Natural killer cell treated with Interleukin-12 subunit alpha and Interleukin-12 subunit beta and Interleukin-15 and Interleukin-18, amount 100 ng/mL, for 72 hours (primary cell): Measurements from ENCODE around the gene RPL10A. TPM values are rescaled to one million over a fixed set of nuclear protein-coding genes. Genes with fewer than 3 reads are reported as not detected.

ENCODE experiments used
- ATAC-seq, 2 donors: fragments of 150-1000 bp; cut with Tn5 transposase in 1 of 2; sonication (Bioruptor Pico), chemical (Tn5 transposase) in 1 of 2; 2 replicates each; pipeline ENCODE4 v1.10.0; 2021
- DNase-seq: peaks from one replicate; pipeline ENCODE4 v3.0.0; 2022; ENCODE audit warnings: low spot score
- H3K27ac Mint-ChIP-seq, 2 donors: 1 replicate in 1 of 2; 2 replicates in 1 of 2; pipeline ENCODE4 v1.8.0; 2022; ENCODE audit warnings: mixed read lengths in 2 of 2, mild to moderate bottlenecking in 1 of 2, moderate library complexity in 1 of 2
- H3K27me3 Mint-ChIP-seq, 2 donors: 1 replicate in 1 of 2; 2 replicates in 1 of 2; pipeline ENCODE4 v1.8.0; 2022; ENCODE audit warnings: mixed read lengths in 2 of 2
- H3K36me3 Mint-ChIP-seq: one replicate; pipeline ENCODE4 v1.8.0; 2022; ENCODE audit warnings: mixed read lengths
- H3K4me1 Mint-ChIP-seq, 2 donors: 1 replicate in 1 of 2; 2 replicates in 1 of 2; pipeline ENCODE4 v1.8.0; 2022; ENCODE audit warnings: low read depth in 2 of 2, mixed read lengths in 2 of 2, mild to moderate bottlenecking in 1 of 2
- H3K4me3 Mint-ChIP-seq: one replicate; pipeline ENCODE4 v1.8.0; 2022; ENCODE audit warnings: mixed read lengths
- H3K9me3 Mint-ChIP-seq: 2 replicates; pipeline ENCODE4 v1.8.0; 2022; ENCODE audit warnings: mixed read lengths
- total RNA-seq, 2 donors: library from RNA; stranded (reverse); gene quantifications; one replicate each; pipeline ENCODE4 v1.2.3, GENCODE V29; 2022

The RPL10A gene
- total RNA-seq, 2 donors from 2014 or later = 874 to 1,110 TPM

GRCh38 chr6:35474942-35475570 lies 6.9 kb downstream of the RPL10A start:
- Mint-ChIP-seq H3K36me3 (peaks cover 15% of the 10 kb centered on the region), H3K4me3 (no peak overlapping the region), H3K27me3 (no peaks in the 10 kb centered on the region), H3K27ac (peak overlapping the region in 1 of 2 donors; percentile 28), H3K4me1 (peaks cover 8 to 13% of the 10 kb centered on the region in 2 donors), H3K9me3 (no peaks in the 10 kb centered on the region)
- DNase-seq (no peak), ATAC-seq (peak; percentile 12 to 26)

GRCh38 chr6:35475573-35475972 lies 7.4 kb downstream of the RPL10A start:
- Mint-ChIP-seq H3K4me3 (no peak overlapping the region), H3K27me3 (no peaks in the 10 kb centered on the region), H3K27ac (no peak overlapping the region), H3K9me3 (no peaks in the 10 kb centered on the region), H3K4me1 (peaks cover 3 to 8% of the 10 kb centered on the region in 2 donors), H3K36me3 (peaks cover 9% of the 10 kb centered on the region)
- DNase-seq (no peak), ATAC-seq (peak in 1 of 2 donors; percentile 29)

GRCh38 chr6:35476004-35476403 lies 7.8 kb downstream of the RPL10A start:
- Mint-ChIP-seq H3K4me3 (no peak overlapping the region), H3K27ac (no peak overlapping the region), H3K36me3 (peaks cover 5% of the 10 kb centered on the region), H3K9me3 (no peaks in the 10 kb centered on the region), H3K4me1 (peaks cover 1 to 4% of the 10 kb centered on the region in 2 donors), H3K27me3 (no peaks in the 10 kb centered on the region)
- no peak for DNase-seq
- ATAC-seq = peak; percentile 8 to 37

GRCh38 chr6:35477028-35477427 lies 8.8 kb downstream of the RPL10A start:
- DNase-seq = no peak
- ATAC-seq = no peak
- no peaks in the 10 kb centered on the region for H3K27me3 Mint-ChIP-seq
- H3K27ac Mint-ChIP-seq = no peak overlapping the region
- peaks cover 4% of the 10 kb centered on the region for H3K36me3 Mint-ChIP-seq
- H3K4me1 Mint-ChIP-seq = peaks cover 3% of the 10 kb centered on the region in 2 donors
- H3K9me3 Mint-ChIP-seq = no peaks in the 10 kb centered on the region
- H3K4me3 Mint-ChIP-seq = no peak overlapping the region

DNA sequence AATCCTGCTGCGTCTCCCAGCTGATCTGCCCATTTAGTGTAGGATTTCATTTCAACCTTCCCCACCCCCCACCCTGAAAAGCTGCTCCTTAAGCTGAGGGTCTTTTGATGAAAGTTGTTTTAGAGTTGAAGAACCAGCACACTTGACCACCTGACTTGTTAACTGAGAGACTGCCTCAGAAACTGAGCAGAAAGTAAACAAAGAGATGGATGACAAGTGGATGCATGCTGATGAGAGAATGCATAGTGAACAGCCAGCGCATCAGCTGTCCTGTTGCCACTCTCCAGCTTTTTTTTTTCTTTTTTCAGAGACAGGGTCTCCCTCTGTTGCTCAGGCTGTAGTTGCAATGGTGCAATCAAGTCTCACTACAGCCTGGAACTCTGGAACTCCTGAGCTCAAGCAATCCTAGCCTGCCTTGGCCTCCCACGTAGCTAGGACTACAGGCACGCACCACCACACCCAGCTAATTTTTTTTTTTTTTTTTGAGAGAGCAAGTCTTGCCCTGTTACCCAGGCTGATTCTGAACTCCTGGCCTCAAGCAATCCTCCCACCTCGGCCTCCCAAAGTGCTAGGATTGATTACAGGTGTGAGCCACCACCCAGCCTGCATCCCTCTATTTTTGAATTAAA lies 9.5 kb downstream of the RPL10A start:
- Mint-ChIP-seq H3K4me3 (no peak overlapping the region), H3K9me3 (no peaks in the 10 kb centered on the region), H3K27me3 (no peaks in the 10 kb centered on the region), H3K4me1 (peaks cover 0 to 3% of the 10 kb centered on the region in 2 donors), H3K27ac (no peak overlapping the region), H3K36me3 (no peaks in the 10 kb centered on the region)
- ATAC-seq = no peak
- no peak for DNase-seq

GRCh38 chr6:35478259-35478658 lies 10.1 kb downstream of the RPL10A start:
- Mint-ChIP-seq H3K4me3 (no peak overlapping the region), H3K27ac (no peak overlapping the region), H3K4me1 (peaks cover 0 to 3% of the 10 kb centered on the region in 2 donors), H3K36me3 (no peaks in the 10 kb centered on the region), H3K27me3 (no peaks in the 10 kb centered on the region), H3K9me3 (no peaks in the 10 kb centered on the region)
- no peak for ATAC-seq
- no peak for DNase-seq

DNA sequence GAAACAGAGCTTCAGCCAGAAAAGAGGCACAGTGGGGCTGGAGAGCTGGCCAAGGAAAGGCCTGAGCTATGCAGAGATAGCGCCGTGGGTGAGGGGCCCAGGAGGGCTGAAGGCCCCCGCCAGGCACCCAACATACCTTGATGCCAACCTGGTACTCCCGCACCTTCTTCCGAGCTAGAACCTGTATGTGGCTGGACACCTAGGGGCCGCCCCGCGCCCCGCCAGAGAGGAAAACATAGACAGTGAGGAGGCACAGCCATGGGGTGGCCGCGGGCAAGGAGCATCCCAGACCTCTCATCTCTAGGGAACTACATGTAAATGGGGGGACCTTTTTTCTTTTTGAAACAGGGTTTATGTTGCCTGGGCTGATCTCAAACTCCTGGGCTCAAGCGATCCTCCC lies 12.0 kb downstream of the RPL10A start:
- H3K4me3 Mint-ChIP-seq = no peak overlapping the region
- DNase-seq = no peak
- H3K9me3 Mint-ChIP-seq = no peaks in the 10 kb centered on the region
- H3K27ac Mint-ChIP-seq = no peak overlapping the region
- peaks cover 0 to 5% of the 10 kb centered on the region in 2 donors for H3K4me1 Mint-ChIP-seq
- ATAC-seq = no peak
- no peaks in the 10 kb centered on the region for H3K27me3 Mint-ChIP-seq
- H3K36me3 Mint-ChIP-seq = no peaks in the 10 kb centered on the region

GRCh38 chr6:35481226-35481625 lies 13.0 kb downstream of the RPL10A start:
- H3K4me3 Mint-ChIP-seq = no peak overlapping the region
- no peak overlapping the region for H3K27ac Mint-ChIP-seq
- H3K27me3 Mint-ChIP-seq = no peaks in the 10 kb centered on the region
- no peaks in the 10 kb centered on the region for H3K9me3 Mint-ChIP-seq
- ATAC-seq (no peak), DNase-seq (no peak)
- H3K4me1 Mint-ChIP-seq = peaks cover 0 to 5% of the 10 kb centered on the region in 2 donors
- H3K36me3 Mint-ChIP-seq = no peaks in the 10 kb centered on the region

DNA sequence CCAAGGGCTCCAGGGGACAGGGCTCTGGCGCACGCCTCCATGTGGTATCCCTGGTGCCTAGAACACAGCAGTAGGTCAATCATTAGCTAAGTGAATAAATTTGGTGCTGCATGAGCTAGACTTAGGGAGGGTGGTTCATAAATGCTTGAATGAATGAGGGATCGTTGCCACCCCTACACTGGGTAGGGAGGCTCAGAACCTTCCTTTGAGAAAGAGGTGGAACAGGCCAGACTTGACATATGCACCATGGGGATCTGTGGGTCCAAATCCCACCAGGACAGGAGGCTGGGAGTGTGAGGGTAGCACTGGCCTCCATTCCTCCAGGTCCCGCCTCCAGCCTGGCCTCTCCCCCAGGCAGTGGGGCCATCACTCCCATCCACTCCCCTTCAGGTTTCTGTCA lies 14.9 kb downstream of the RPL10A start:
- H3K27ac Mint-ChIP-seq = no peak overlapping the region
- DNase-seq = no peak
- H3K9me3 Mint-ChIP-seq = no peaks in the 10 kb centered on the region
- no peaks in the 10 kb centered on the region for H3K27me3 Mint-ChIP-seq
- no peaks in the 10 kb centered on the region for H3K36me3 Mint-ChIP-seq
- no peak overlapping the region for H3K4me3 Mint-ChIP-seq
- peak in 1 of 2 donors; percentile 1 for ATAC-seq
- H3K4me1 Mint-ChIP-seq = peaks cover 6 to 10% of the 10 kb centered on the region in 2 donors

DNA sequence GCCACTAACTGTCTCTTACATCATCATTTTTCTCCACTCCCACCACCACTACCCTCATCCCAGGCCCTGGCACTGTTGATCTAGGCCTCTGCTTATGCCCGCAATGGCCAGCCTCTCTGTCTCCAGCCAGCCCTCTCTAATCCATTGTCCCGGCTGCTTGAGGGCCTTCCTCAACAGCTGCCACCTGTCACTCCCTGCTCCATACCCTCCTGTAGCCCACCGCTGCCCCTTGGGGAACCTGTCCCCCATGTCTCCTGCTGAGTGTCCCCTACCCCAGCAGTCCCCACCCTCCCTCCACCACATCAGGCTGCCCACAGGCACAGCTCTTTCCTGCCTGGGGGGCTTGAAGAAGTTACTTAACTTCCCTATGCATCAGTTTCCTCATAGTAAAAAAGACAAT lies 15.3 kb downstream of the RPL10A start:
- Mint-ChIP-seq H3K36me3 (no peaks in the 10 kb centered on the region), H3K4me3 (no peak overlapping the region), H3K27ac (peak overlapping the region in 1 of 2 donors; percentile 63), H3K9me3 (no peaks in the 10 kb centered on the region), H3K27me3 (no peaks in the 10 kb centered on the region), H3K4me1 (peaks cover 8 to 13% of the 10 kb centered on the region in 2 donors)
- DNase-seq (no peak), ATAC-seq (peak in 1 of 2 donors; percentile 3)

DNA sequence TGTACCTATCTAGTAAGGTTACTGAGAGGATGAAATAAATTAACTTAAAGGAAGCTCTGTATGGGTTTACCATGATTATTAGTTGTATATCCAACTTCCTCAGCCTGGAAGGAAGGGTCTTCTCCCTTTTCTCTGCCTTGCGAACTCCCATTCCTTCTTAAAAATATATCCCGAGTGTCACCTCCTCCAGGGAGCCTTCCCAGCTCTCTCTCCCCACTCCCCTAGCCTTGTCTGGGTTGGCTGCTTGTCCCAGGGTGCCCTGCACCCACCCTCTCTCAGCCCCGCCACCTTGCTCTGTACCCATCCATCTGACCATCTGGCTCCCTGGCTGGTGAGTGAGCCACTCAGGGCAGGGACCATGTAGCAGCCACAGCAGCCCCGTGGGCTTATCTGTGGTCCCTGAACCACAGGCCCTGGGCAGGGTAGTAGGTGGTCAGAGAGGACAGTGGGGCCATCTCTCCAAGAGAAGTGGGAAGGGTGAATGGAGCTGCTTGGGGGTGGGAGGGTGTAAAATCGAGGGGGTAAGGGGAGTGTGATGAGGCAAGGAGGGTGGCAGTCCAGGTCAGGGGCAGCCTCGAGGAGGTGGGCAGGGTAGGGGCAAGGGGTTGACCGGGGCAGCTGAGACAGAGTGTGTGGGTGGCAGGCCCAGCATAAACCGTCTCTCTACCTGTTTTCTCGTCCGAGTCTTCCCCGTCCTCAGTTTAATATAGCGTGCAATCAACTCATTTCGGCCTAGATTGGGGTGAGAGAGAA lies 15.9 kb downstream of the RPL10A start:
- no peak overlapping the region for H3K4me3 Mint-ChIP-seq
- H3K4me1 Mint-ChIP-seq = peaks cover 8 to 13% of the 10 kb centered on the region in 2 donors
- H3K27ac Mint-ChIP-seq = peak overlapping the region in 1 of 2 donors; percentile 63
- H3K27me3 Mint-ChIP-seq = no peaks in the 10 kb centered on the region
- ATAC-seq (no peak), DNase-seq (no peak)
- H3K36me3 Mint-ChIP-seq = no peaks in the 10 kb centered on the region
- H3K9me3 Mint-ChIP-seq = no peaks in the 10 kb centered on the region

DNA sequence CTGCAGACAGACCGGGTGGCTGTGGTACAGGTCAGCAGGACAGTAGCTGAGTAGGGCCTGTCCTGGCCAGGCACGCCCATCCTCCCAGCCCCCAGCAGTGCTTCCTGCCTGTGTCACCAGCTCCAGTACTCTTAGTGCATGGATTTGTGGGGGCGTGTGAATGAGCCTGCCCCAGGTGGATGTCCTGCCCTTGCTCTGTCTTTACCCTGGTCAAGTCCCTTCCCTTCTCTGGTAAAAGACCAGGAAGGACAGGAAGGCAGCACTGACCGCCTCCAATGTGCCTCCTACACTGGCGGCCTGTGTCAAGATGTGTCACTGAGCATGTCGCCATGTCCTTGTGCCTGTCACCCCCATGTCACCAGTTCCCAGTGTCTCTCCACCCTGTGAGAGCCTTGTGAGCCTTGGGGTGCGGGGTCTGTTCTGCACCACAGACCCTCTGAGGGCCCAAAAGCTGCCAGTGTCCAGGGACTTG lies 16.8 kb downstream of the RPL10A start:
- Mint-ChIP-seq H3K27me3 (no peaks in the 10 kb centered on the region), H3K4me3 (no peak overlapping the region), H3K4me1 (peaks cover 8 to 13% of the 10 kb centered on the region in 2 donors), H3K36me3 (no peaks in the 10 kb centered on the region), H3K27ac (no peak overlapping the region), H3K9me3 (no peaks in the 10 kb centered on the region)
- DNase-seq = no peak
- ATAC-seq = no peak

GRCh38 chr6:35485402-35485877 lies 17.2 kb downstream of the RPL10A start:
- ATAC-seq (no peak), DNase-seq (no peak)
- Mint-ChIP-seq H3K4me1 (peaks cover 8 to 13% of the 10 kb centered on the region in 2 donors), H3K36me3 (no peaks in the 10 kb centered on the region), H3K27me3 (no peaks in the 10 kb centered on the region), H3K4me3 (no peak overlapping the region), H3K9me3 (no peaks in the 10 kb centered on the region), H3K27ac (no peak overlapping the region)
